Measurements from ENCODE around the gene IL9. TPM values are rescaled to one million over a fixed set of nuclear protein-coding genes. Genes with fewer than 3 reads are reported as not detected.

IL9 gene
- total RNA-seq, 1 experiment from 2014 or later: not detected

- ATAC-seq (no peak), DNase-seq (ENCODE audit: low read depth, low spot score) (no peak)
- intact Hi-C loops (cut with micrococcal nuclease; ENCODE audit: unreplicated experiment): no loop called here
- H3K4me3 ChIP-seq (ENCODE audit: low read depth in 2 of 2, low read length in 2 of 2): no peak overlapping the region
- no TSS peak for BruUV-seq (replicated peaks)
- in situ Hi-C loops (cut with HindIII; ENCODE audit: low pct_unique_long_range_greater_than_20kb, low sequenced_read_pairs): loop anchor here (25.0 kb wide), 1 partner anchor 380 kb away; the partner anchor contains the start of gene TIFAB
- no peaks in the 10 kb centered on the region for H3K9me3 ChIP-seq (ENCODE audit: control insufficient read depth, insufficient read depth, low read depth, low read length)
- H3K27ac ChIP-seq (ENCODE audit: low read length): no peak overlapping the region
- H3K4me1 ChIP-seq (ENCODE audit: control insufficient read depth, insufficient read depth, low read length): no peaks in the 10 kb centered on the region
- H3K36me3 ChIP-seq (ENCODE audit: control insufficient read depth, insufficient read depth, low read length): no peaks in the 10 kb centered on the region
- no peak for TF ChIP-seq REST (IDR thresholded peaks at IDR 0.05; ENCODE audit: insufficient read depth in 1 of 2, low read depth in 2 of 2, low read length in 1 of 2)
- no peak for TF ChIP-seq CTCF (IDR thresholded peaks at IDR 0.05)
- no peak for TF ChIP-seq TCF7L2 (IDR thresholded peaks at IDR 0.05; ENCODE audit: low read depth, low read length)
- TF ChIP-seq SIN3A (IDR thresholded peaks at IDR 0.05; ENCODE audit: borderline replicate concordance, insufficient read depth, low read depth, low read length): no peak
- TF ChIP-seq POLR2AphosphoS5 (IDR thresholded peaks at IDR 0.05; ENCODE audit: low read depth, low read length): no peak
- peaks cover 5% of the 10 kb centered on the region for H3K27me3 ChIP-seq (ENCODE audit: control insufficient read depth, insufficient read depth, low read length)
- CTCF ChIA-PET: interaction anchor here (0.5 kb wide), 1 partner anchor 122 kb away, joined by 3 read pairs; no protein-coding TSS in a partner anchor
- POLR2A ChIA-PET: no interaction called here
These were observed 52.9 kb downstream of the IL9 start for GRCh38 chr5:135842737-135843136.

Other genes starting within 250 kb of the IL9 start
- gene SLC25A48, start 61.2 kb downstream of the IL9 start, total RNA-seq (2021; ENCODE audit: unreplicated experiment): not detected
- not detected for gene LECT2, start 59.1 kb upstream of the IL9 start, total RNA-seq (2021; ENCODE audit: unreplicated experiment)
- 314 TPM for gene TGFBI, start 133.1 kb upstream of the IL9 start, total RNA-seq (2021; ENCODE audit: unreplicated experiment)
- gene SMAD5, start 237.0 kb upstream of the IL9 start, total RNA-seq (2021; ENCODE audit: unreplicated experiment): 61.5 TPM

Data from Panc1 (cell line).